GM19238 (cell line): ENCODE data around the gene OR6J1.
"Not testable (repeated sequence)": the region's sequence is repeated elsewhere in the genome, so short reads cannot be mapped to it uniquely, and the experiment has no call there.

Experiments used
- DNase-seq: peaks from one replicate; pipeline ENCODE4 v3.0.0; 2011; ENCODE audit warnings: low spot score; ENCODE audit not compliant: insufficient read length

The OR6J1 gene

DNA sequence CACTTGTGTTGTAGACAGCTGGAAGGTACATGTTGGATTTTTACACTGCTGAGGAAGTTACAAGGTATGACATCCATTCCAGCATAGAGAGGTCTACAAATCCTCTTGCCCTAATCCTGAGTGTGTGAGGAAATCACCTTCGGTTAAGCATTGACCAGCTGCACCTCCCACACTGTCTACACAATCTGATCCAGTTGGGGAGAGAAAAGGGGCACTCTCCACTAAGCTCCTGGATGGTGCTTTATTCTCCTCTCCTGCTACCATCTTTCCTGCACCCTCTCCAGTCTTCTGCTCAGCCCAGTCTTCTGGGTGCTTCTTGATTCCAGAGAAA, at the start of gene OR6J1:
TSS of gene OR6J1 (minus strand) at position 48 of the 331 bp plus-strand sequence. CDS start 9,541 bp downstream, outside the sequence.
- no peak for DNase-seq

DNA sequence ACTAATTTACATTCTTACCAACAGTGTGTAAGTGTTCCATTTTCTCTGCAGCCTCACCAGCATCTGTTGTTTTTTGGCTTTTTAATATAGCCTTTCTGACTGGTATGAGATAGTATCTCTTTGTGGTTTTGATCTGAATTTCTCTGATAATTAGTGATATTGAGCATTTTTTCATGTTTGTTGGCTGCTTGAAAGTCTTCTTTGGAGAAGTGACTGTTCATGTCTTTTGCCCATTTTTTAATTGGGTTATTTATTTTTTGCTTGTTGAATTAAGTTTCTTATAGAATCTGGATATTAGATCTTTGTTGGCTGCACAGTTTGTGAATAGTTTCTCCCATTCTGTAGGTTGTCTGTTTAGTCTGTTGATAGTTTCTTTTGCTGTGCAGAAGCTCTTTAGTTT, 48.0 kb upstream of the OR6J1 start:
- no peak for DNase-seq

DNA sequence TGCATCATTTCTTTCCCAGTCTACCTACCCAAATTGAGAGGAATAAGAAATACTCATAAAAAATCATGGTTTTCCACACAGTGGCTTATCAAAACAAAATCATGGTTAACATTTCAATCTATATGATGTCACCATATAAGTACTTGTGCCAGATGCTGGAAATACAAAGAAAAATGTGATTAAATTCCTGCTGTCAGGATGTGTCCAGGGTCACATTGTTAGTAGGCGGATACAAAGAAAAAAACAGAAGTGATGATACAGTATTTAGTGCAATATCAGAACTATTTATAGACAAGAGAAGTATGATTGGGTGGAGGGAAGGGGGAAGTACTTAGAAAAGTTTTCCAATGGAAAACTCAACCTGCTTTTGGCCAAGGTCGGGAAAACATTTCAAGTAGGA, 47.0 kb upstream of the OR6J1 start:
- DNase-seq = no peak

DNA sequence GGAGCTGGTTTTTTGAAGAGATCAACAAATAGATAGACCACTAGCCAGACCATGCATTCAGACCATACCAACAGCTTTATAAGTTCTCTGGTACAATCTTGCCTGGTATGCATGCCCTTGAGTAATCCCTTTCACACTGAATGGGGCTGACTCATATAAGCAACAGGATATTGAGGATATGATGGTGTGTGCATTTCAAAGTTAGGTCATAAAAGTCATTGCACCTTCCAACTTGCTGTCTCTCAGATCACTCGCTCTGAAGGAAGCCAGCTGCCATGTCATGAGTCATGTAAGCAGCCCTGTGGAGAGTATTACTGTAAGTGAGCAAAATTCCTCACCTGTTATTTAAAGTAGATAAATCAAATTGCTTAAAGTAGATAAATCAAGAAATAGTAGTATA, 45.0 kb upstream of the OR6J1 start:
- no peak for DNase-seq

DNA sequence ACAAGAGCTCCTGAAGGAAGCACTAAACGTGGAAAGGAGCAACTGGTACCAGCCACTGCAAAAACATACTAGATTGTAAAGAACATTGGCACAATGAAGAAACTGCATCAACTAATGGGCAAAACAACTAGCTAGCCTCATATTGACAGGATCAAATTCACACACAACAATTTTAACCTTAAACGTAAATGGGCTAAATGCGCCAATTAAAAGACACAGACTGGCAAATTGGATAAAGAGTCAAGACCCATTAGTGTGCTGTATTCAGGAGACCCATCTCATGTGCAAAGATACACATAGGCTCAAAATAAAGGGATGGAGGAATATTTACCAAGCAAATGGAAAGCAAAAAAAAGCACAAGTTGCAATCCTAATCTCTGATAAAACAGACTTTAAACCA, 43.8 kb upstream of the OR6J1 start:
- DNase-seq = not testable (repeated sequence)

DNA sequence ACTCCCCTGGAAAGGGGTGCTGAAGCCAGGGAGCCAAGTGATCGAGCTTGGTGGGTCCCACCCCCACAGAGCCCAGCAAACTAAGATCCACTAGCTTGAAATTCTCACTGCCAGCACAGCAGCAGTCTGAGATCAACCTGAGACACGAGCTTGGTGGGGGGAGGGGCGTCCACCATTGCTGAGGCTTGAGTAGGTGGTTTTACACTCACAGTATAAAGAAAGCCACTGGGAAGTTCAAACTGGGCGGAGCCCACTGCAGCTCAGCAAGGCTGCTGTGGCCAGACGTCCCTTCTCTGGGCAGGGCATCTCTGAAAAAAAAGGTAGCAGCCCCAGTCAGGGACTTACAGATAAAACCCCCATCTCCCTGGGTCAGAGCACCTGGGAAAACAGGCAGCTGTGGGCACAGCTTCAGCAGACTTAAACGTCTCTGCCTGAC, 42.0 kb upstream of the OR6J1 start:
- not testable (repeated sequence) for DNase-seq

DNA sequence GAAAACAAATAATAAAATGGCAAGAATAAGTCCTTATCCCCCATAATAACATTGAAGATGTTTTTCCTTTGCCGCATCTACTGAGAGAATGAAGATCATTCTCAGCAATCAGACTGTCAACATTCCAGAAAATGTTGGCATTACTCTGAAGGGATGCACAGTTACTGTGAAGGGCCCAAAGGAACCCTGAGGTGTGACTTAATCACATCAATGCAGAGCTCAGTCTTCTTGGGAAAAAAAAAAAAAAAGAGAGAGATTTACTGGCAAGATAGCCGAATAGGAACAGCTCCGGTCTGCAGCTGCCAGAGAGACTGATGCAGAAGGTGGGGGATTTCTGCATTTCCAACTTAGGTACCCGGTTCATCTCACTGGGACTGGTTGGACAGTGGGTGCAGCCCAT, 41.3 kb upstream of the OR6J1 start:
- DNase-seq = no peak

DNA sequence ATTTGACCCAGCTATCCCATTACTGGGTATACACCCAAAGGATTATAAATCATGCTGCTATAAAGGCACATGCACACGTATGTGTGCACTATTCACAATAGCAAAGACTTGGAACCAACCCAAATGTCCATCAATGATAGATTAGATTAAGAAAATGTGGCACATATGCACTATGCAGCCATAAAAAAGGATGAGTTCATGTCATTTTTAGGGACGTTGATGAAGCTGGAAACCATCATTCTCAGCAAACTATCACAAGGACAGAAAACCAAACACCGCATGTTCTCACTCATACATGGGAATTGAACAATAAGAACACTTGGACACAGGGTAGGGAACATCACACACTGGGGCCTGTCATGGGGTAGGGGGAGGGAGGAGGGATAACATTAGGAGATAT, 39.3 kb upstream of the OR6J1 start:
- DNase-seq = not testable (repeated sequence)

DNA sequence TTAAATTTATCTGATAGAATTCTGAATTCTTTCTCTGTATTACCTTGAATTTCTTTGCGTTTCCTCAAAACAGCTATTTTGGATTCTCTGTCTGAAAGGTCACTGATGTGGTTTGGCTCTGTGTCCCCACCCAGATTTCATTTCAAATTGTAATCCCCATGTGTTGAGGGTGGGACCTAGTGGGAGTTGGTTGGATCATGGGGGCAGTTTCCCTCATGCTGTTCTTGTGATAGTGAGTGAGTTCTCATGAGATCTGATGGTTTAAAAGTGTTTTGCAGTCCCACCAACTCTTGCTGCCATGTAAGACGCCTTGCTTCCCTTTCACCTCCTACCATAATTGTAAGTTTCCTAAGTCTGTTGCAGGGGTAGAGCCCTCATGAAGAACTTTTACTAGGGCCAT, 34.1 kb upstream of the OR6J1 start:
- no peak for DNase-seq

DNA sequence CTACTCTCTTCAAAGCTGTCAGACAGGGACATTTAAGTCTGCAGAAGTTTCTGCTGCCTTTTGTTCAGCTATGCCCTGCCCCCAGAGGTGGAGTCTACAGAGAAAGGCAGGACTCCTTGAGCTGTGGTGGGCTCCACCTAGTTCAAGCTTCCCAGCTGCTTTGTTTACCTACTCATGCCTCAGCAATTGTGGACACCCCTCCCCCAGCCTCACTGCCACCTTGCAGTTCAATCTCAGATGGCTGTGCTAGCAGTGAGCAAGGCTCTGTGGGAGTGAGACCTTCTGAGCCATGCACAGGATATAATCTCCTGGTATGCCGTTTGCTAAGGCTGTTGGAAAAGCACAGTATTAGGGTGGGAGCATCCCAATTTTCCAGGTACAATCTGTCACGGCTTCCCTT, 33.4 kb upstream of the OR6J1 start:
- not testable (repeated sequence) for DNase-seq

DNA sequence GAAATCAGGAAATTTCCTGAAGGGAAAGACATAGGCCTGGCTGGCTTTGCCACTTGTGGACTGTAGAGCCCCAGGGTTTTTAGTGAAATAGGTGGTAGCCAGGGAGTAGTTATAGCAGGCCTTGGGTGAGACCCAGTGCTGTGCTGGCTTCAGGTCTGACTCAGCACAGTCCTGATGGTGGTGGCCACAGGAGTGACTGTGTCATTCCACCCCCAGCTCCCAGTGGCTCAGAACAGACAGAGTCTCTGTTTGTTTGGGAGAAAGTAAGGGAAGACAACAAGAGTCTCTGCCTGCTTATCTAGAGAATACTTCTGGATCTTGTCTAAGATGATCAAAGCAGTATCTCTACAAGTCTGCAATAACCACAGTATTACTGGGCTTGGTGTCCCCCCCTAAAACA, 27.5 kb upstream of the OR6J1 start:
- DNase-seq = no peak

DNA sequence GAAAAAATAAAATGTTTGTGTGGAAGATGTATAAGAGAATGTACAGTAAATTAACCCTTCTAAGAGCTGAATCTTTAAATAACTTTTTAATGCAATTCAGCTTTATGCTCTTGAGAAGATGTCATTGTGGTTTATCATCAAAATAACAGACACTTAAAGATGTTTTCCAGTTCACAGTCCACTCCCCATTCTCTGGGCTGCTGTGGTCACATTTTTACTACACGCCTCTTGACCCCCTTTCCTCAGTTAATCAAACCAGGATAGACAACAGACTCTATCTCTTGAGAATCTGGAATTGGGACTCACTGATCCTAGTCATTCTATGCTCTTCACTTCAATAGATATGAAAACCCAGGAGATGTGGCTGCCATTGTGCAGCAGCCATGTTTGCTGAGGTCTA, 24.7 kb upstream of the OR6J1 start:
- DNase-seq = no peak

DNA sequence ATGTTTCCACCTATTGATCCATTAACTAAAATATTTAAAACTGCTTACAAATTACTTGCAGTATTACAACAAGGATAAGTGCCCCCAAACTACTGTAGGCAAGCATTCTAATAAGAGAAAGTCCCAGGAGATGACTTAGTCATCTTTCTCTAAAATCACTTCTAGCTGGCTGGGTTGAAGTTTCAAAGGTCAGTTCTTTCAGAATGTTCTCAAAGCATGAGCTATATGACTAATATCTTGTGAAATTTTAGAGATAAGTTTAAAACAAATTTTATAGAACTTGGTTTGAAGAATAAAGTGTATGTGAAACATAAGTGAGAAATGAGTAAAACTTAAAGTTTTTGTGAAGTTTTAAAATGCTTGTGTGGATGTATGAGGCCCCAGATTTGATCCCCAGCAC, 24.3 kb upstream of the OR6J1 start:
- DNase-seq = no peak

DNA sequence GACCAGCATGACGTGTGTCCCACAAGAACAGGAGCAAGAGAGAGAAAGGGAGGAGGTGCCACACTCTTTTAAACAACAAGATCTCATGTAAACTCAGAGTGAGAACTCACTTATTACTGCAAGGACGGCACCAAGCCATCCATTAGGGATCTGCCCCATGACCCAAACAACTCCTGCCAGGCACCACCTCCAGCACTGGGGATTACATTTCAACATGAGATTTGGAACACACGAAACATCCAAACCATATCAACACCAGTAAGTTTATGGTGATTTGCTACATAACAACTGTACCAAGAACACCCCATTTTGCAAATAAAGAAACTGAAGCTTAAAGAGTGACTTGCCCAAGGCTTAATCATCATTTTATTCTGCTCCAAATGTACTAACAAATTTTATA, 23.7 kb upstream of the OR6J1 start:
- no peak for DNase-seq

DNA sequence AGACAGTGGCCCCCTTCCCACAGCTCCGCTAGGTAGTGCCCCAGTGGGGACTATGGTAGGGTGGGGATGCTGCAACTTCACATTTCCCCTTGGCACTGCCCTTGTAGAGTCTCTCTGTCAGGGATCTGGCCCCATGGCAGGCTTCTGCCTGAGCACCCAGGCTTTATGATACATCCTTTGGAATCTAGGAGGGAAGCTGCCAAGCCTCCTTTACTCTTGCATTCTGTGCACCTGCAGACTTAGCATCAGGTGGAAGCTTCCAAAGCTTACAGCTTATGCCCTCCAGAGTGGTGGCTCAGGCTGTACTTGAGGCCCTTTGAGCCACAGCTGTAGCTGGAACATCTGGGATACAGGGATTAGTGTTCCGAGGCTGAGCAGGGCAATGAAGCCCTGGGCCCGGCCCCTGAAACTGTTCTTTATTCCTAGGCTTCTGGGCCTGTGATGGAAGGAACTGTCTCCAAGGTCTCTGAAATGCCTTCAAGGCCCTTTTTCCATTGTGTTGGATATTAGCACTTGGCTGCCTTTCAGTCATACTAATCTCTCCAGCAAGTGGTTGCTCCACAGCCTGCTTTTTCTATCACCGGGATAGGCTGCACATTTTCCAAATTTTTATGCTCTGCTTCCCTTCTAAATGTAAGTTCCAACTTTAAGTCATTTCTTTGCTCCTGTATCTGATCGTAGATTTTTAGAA, 22.2 kb upstream of the OR6J1 start:
- no peak for DNase-seq

DNA sequence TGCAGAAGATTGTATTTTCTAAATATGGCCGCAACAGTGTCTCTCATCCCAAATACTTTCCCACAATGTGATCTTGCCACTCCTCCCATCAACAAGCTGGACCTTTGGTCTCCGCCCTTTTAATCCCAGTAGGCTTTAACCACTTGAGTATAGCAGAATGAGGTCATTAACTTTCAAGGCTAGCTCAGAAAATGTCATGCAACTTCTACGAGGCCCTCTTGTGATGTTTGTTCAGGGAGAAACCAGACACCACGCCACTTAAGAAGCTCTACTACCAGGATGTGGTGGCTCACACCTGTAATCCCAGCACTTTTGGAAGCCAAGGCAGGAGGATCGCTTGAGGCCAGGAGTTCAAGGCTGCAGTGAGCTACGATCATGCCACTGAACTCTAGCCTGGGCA, 20.1 kb upstream of the OR6J1 start:
- DNase-seq = no peak

DNA sequence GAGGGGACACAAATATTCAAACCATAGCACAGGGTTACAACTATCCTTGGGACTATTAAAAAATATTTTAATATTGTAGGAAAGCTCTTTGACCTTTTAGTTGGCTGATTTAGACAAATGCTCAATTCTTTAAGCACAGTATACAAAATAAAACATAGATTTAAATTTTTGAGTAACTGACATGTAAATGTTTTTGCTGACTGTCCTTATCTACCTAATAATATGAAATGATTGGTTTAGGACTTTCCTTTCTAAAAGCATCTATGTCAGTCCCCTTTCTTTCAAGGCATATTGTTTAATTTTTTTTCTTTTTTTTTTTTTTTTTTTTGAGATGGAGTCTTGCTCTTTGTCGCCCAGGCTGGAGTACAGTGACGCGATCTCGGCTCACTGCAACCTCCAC, 16.5 kb upstream of the OR6J1 start:
- DNase-seq = no peak

DNA sequence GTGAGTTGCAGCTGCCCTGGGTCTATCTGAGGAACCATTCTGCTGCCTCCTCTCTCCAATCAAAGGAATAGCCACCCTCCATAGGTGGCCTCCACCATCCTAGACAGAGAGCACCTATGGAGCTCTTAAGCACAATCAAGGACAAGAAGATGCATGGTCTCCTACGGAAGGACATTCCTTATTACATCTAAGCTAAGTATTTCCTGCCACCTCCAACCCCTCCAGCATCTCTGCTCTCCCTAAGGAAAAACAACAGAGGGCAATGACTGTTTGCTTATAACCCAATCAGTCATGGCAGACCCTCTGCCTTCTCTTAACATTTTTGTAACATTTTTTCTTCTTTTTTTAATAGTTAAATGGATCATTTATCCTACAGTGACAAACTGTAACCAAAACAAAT, 14.8 kb upstream of the OR6J1 start:
- DNase-seq = no peak

DNA sequence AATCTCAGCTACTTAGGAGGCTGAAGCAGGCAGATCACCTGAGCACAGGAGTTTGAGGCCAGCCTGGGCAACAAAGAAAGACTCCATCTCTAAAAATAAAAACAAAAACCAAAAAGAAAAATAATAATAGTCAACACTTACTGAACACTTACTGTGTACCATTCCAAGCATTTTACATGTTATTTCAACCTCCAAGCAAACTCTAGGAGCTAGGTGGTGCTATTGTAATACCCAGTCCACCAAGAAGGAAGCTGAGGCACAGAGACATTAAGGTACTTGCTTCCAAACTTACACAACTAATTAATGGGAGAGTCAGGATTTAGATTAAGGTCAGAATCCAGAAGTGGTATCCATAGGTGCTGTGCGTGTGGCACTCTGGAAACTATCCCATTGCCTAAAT, 13.7 kb upstream of the OR6J1 start:
- no peak for DNase-seq

DNA sequence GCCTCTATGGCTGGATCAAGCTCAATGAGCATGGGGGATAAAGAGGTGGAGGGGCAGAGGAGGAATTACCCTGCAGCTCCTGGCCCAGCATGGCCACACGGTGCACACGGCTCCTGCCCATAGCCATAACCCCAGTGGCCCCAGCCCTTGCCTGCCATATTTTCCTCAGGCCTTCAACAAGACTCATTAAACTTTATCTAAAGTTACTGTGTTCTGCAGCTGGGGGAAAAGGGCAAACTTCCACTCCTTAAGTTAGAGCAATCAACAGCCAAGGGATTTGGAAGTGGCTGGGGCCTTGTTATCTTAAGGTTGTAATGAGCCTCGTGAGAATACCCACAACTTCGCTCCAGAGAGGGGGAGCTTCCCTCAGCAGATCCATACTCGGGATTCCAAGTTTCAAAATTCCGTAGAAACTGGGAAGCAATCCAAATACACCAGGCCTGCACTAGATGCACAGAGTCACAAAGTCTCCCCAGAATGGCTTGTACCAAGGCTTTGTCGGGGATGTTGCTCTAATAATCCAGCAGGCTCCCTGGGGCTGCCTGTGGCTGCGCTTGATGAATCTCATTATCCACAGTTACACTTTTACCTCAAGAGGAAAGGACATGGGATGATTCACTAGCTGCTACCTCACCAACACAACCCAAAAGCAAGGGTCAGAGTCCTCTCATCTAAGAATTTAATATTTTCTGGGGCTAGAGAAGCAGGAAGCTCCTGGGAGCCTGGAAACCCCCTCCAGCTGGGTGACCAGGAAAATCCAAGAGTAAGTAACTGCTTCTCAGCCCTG, 13.0 kb upstream of the OR6J1 start:
- DNase-seq = no peak

DNA sequence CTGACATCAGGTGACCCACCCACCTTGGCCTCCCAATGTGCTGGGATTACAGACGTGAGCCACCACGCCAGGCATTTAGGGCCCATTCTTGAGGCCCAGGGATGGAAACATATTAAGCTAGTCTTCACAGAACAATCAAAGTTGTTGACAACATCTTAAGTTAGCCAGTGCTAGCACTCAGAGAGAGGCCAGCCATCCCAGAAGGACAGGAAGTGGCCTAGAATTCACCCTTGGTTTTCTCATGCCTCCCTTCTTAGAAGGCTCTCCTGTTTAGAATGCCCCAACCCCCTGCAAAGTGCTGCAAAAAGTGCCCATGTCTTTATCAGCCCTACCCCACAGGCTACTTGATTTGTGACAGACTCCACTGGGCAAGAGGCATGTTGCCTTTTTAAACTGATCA, 12.1 kb upstream of the OR6J1 start:
- DNase-seq = no peak

DNA sequence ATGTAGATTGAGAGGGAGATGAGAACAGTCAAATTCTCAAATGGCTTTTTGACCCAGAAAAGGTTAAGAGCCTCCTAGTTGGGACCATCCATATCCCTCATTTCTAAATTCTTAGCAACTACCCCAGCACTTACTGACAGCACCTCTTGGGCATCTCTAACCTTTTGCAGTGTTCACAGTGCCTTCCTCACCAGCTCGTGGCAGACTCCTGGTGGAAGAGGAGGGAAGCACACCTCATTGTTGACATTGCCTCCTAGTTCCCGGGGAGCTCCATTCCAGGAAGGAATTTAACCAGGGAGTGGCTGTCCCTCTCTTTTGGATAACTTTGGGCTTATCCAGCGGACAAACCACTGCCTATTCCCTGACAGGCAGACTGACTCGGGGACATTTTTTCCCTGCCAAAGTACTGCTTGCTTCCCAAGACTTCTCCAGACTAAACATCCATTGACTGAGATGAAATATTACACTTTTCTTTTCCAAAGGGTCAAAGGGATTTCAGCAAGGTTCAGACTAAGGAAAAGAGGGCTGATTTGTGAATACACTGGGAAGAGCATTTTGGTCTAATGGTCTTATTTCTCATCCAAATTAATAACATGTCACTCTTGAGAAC, 9.0 kb upstream of the OR6J1 start:
- DNase-seq = peak; percentile 39

DNA sequence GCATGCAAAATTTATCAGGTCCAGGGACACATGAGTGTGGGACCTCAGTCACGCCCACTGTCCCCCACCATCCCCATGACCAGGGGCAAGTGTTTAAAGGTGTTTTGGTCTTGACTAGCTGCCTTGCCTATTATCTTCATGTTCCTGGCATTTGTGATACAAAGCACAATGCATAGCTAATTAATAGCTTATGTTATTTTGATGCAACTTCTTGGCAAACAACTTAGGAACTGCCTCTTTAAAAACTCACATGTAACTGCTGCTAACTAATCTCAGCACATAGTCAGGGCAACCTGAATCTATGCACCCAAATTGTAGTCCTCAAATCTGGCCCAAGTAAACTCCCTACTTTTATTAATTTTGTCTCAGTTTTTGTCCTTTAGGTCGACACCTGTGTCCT, 7.4 kb upstream of the OR6J1 start:
- DNase-seq = no peak
